HepG2 (cell line): ENCODE results near the gene ALDH16A1. TPM values are rescaled to one million over a fixed set of nuclear protein-coding genes. Genes with fewer than 3 reads are reported as not detected.

Source experiments
- ARNT ChIP-seq: fragments of 450-650 bp; IDR thresholded peaks from 2 replicates; pipeline ENCODE4 v1.6.1; 2017
- ELF4 ChIP-seq: sonication (generic); formaldehyde crosslinking; IDR thresholded peaks from 2 replicates; pipeline ENCODE4 v1.5.0; 2020; ENCODE audit warnings: missing genetic modification reagents, mild to moderate bottlenecking, moderate library complexity, borderline replicate concordance
- FOSL2 ChIP-seq: sonication (generic); formaldehyde crosslinking; IDR thresholded peaks from 2 replicates; pipeline ENCODE4 v1.4.0; 2020; ENCODE audit warnings: missing genetic modification reagents
- HDAC2 ChIP-seq: sonication (generic); formaldehyde crosslinking; IDR thresholded peaks from 2 replicates; pipeline ENCODE4 v1.4.0; 2020; ENCODE audit warnings: missing genetic modification reagents
- HIVEP1 ChIP-seq: sonication (generic); formaldehyde crosslinking; IDR thresholded peaks from 2 replicates; pipeline ENCODE4 v1.4.0; 2020; ENCODE audit warnings: mild to moderate bottlenecking, missing genetic modification reagents
- HNF1B ChIP-seq: sonication (generic); formaldehyde crosslinking; IDR thresholded peaks from 2 replicates; pipeline ENCODE4 v1.5.1; 2020; ENCODE audit warnings: mild to moderate bottlenecking, moderate library complexity, missing genetic modification reagents
- HNRNPL ChIP-seq: fragments of 200-400 bp; formaldehyde crosslinking; IDR thresholded peaks from 2 replicates; pipeline ENCODE4 v1.6.1; 2017; ENCODE audit warnings: mild to moderate bottlenecking, low read depth, low read length
- HOXD1 ChIP-seq: sonication (generic); formaldehyde crosslinking; IDR thresholded peaks from 2 replicates; pipeline ENCODE4 v1.5.0; 2020; ENCODE audit warnings: missing genetic modification reagents
- JUND ChIP-seq: sonication (generic); formaldehyde crosslinking; IDR thresholded peaks from 2 replicates; pipeline ENCODE4 v1.8.0; 2022; ENCODE audit warnings: mild to moderate bottlenecking, missing genetic modification reagents
- KLF12 ChIP-seq: sonication (generic); formaldehyde crosslinking; IDR thresholded peaks from 2 replicates; pipeline ENCODE4 v1.4.0; 2020; ENCODE audit warnings: missing genetic modification reagents, borderline replicate concordance
- MLXIP ChIP-seq: sonication (generic); formaldehyde crosslinking; IDR thresholded peaks from 2 replicates; pipeline ENCODE4 v1.9.0; 2021; ENCODE audit warnings: missing genetic modification reagents, borderline replicate concordance
- NCOA1 ChIP-seq: sonication (generic); formaldehyde crosslinking; IDR thresholded peaks from 2 replicates; pipeline ENCODE4 v1.9.0; 2021; ENCODE audit warnings: missing genetic modification reagents
- NFIC ChIP-seq: IDR thresholded peaks from 2 replicates; pipeline ENCODE4 v1.6.1; 2012; ENCODE audit warnings: mild to moderate bottlenecking, low read length, inconsistent platforms
- NR3C1 ChIP-seq: sonication (generic); formaldehyde crosslinking; IDR thresholded peaks from 2 replicates; pipeline ENCODE4 v1.4.0; 2020; ENCODE audit warnings: missing genetic modification reagents
- PRPF4 ChIP-seq: fragments of 200-400 bp; formaldehyde crosslinking; IDR thresholded peaks from 2 replicates; pipeline ENCODE4 v1.6.1; 2016; ENCODE audit warnings: low read length, low read depth; ENCODE audit not compliant: poor library complexity, severe bottlenecking
- RFXANK ChIP-seq: IDR thresholded peaks from 2 replicates; pipeline ENCODE4 v1.6.1; 2016
- SALL1 ChIP-seq: sonication (generic); formaldehyde crosslinking; IDR thresholded peaks from 2 replicates; pipeline ENCODE4 v1.8.0; 2022; ENCODE audit warnings: mild to moderate bottlenecking, missing genetic modification reagents
- SMARCC2 ChIP-seq: fragments of 450-650 bp; IDR thresholded peaks from 2 replicates; pipeline ENCODE4 v1.6.1; 2017; ENCODE audit warnings: antibody characterized with exemption, mild to moderate bottlenecking
- THAP11 ChIP-seq: IDR thresholded peaks from 2 replicates; pipeline ENCODE4 v1.6.1; 2016; ENCODE audit warnings: missing biosample characterization, missing genetic modification reagents
- ZNF24 ChIP-seq: fragments of 450-650 bp; IDR thresholded peaks from 2 replicates; pipeline ENCODE4 v1.6.1; 2017; ENCODE audit warnings: antibody characterized with exemption, mild to moderate bottlenecking
- ZNF30 ChIP-seq: sonication (generic); formaldehyde crosslinking; IDR thresholded peaks from 2 replicates; pipeline ENCODE4 v1.5.0; 2020; ENCODE audit warnings: mild to moderate bottlenecking, missing genetic modification reagents
- ZNF367 ChIP-seq: sonication (generic); formaldehyde crosslinking; IDR thresholded peaks from 2 replicates; pipeline ENCODE4 v1.4.0; 2020; ENCODE audit warnings: missing genetic modification reagents, borderline replicate concordance
- ZNF7 ChIP-seq: IDR thresholded peaks from 2 replicates; pipeline ENCODE4 v1.6.1; 2016; ENCODE audit warnings: missing biosample characterization, missing genetic modification reagents
- ZNF841 ChIP-seq: sonication (generic); formaldehyde crosslinking; IDR thresholded peaks from 2 replicates; pipeline ENCODE4 v1.8.1; 2023; ENCODE audit warnings: missing genetic modification reagents, borderline replicate concordance
- polyA plus RNA-seq, 8 experiments: library from polyadenylated mRNA; depleted of rRNA in 3 of 8; stranded (reverse) in 7 of 8; unstranded in 1 of 8; fragments of >200 nt; fragmentation: Illumina TruSeq in 4 of 8; extraction: Trizol in 4 of 8; gene quantifications; 2 replicates each; pipeline versions ENCODE4 v1.2.1 to v1.2.3, GENCODE V29; 2011 to 2016; ENCODE audit warnings: low read depth in 4 of 8, missing spikeins in 1 of 8, mixed read lengths in 1 of 8; ENCODE audit not compliant: insufficient read depth in 1 of 8
- total RNA-seq, 5 experiments: library from RNA; depleted of rRNA; stranded (reverse); fragments of >200 nt; fragmentation: Illumina TruSeq; extraction: Trizol; gene quantifications; 2 replicates each; pipeline ENCODE4 v1.2.3, GENCODE V29; 2016; ENCODE audit warnings: low read depth in 1 of 5
- TF ChIP-seq, protein P1 (sequence below): IDR thresholded peaks from 2 replicates; pipeline ENCODE4 v1.6.1; 2016; ENCODE audit warnings: mild to moderate bottlenecking
- TF ChIP-seq, protein P2 (sequence below): sonication (generic); formaldehyde crosslinking; IDR thresholded peaks from 2 replicates; pipeline ENCODE4 v1.4.0; 2020; ENCODE audit warnings: missing genetic modification reagents

Gene ALDH16A1
- total and polyA plus RNA-seq, 2 of the 13 experiments (the other 11 are each of a cell fraction or from before 2014, with no cell fraction given), result 8.4 to 34.9 TPM

DNA sequence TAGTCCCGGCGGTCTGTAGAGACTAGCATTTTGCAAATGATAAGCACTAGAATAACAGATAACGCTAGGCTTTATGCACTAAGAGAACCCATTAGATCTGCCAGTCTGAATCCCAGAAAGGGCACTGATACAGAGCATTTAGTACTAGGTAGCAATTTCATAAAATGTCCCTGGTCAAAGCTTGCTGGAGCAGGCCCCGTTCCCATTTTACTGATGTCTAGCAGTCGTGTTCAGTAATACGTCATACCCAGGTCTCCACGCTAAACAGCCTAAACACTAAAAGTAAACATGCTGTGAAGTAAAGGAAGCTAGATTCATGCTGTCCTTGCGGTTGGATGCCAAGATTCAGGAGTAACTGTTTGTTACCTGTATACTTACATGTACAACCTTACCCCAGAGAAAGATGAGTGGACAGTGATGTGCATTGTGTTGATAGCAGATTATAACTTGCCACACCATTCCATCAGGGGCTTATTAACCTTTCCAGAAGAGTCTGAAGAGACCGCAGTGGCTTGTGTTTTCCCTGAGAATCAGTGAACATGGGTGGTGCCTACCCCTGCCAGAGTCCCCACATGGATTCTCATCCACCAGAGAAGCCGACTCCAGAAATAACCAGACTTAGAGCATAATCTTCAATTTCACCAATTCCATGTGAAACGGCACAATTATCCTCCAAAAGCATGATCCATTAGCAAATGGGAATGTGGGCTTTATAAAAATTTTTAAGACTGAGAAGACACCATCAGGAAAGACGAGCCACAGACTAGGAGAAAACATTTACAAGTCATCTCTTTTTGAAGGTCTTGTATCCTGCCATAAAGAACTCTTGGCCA, 39.8 kb downstream of the ALDH16A1 start (continued):
- TF ChIP-seq, protein P1, sequence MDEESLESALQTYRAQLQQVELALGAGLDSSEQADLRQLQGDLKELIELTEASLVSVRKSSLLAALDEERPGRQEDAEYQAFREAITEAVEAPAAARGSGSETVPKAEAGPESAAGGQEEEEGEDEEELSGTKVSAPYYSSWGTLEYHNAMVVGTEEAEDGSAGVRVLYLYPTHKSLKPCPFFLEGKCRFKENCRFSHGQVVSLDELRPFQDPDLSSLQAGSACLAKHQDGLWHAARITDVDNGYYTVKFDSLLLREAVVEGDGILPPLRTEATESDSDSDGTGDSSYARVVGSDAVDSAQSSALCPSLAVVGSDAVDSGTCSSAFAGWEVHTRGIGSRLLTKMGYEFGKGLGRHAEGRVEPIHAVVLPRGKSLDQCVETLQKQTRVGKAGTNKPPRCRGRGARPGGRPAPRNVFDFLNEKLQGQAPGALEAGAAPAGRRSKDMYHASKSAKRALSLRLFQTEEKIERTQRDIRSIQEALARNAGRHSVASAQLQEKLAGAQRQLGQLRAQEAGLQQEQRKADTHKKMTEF, result 0 out of 2 replicates have a peak, but pooled peaks have one; percentile 15
- TF ChIP-seq MLXIP (CRISPR knock-in tag) (no peak), FOSL2 (CRISPR knock-in tag) (0 out of 2 replicates have a peak, but pooled peaks have one; percentile 23), NFIC (peak; percentile 50), ZNF30 (CRISPR knock-in tag) (no peak), JUND (CRISPR knock-in tag) (no peak), HNF1B (CRISPR knock-in tag) (no peak), HIVEP1 (CRISPR knock-in tag) (no peak), THAP11 (CRISPR knock-in tag) (no peak), SALL1 (CRISPR knock-in tag) (no peak), HOXD1 (no peak), ZNF24 (no peak), ZNF7 (no peak), ARNT (no peak), NR3C1 (CRISPR knock-in tag) (no peak), SMARCC2 (no peak), NCOA1 (CRISPR knock-in tag) (no peak), ZNF841 (CRISPR knock-in tag) (no peak), RFXANK (no peak), PRPF4 (no peak), HNRNPL (0 out of 2 replicates have a peak, but pooled peaks have one; percentile 31), HDAC2 (CRISPR knock-in tag) (no peak), ZNF367 (CRISPR knock-in tag) (no peak), ELF4 (CRISPR knock-in tag) (no peak), KLF12 (CRISPR knock-in tag) (no peak)
- TF ChIP-seq, protein P2, sequence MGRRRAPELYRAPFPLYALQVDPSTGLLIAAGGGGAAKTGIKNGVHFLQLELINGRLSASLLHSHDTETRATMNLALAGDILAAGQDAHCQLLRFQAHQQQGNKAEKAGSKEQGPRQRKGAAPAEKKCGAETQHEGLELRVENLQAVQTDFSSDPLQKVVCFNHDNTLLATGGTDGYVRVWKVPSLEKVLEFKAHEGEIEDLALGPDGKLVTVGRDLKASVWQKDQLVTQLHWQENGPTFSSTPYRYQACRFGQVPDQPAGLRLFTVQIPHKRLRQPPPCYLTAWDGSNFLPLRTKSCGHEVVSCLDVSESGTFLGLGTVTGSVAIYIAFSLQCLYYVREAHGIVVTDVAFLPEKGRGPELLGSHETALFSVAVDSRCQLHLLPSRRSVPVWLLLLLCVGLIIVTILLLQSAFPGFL (CRISPR knock-in tag), result no peak
